ENCODE data around the gene BHLHE40. TPM values are rescaled to one million over a fixed set of nuclear protein-coding genes. Genes with fewer than 3 reads are reported as not detected.
A peak's percentile ranks its signal among the peaks of the same experiment; 100 is the strongest.

Gene BHLHE40
- polyA plus RNA-seq, 2 of the 4 experiments (the other 2 are of a cell fraction) = 102 to 160 TPM

DNA sequence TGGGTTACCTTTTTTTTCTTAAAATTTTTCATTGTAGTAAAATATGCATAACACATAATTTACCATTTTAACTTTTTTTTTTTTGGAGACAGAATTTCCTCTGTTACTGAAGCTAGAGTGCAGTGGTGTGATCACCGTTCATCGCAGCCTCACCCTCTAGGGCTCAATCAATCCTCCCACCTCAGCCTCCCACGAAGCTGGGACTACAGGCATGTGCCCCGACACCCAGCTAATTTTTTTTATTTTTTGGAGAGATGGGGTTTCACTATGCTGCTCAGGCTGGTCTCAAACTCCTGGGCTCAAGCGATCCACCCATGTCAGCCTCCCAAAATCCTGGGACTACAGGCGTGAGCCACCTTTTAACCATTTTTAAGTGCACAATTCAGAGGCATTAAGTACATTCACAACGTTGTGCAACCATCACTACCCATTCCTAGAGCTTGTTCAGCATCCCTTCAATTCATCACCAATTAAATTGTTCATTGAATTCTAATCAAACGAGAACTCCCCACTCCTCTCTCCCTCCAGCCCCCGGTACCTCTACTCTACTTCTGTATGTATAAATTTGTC, 44.6 kb downstream of the BHLHE40 start:
- WGBS (ENCODE audit: missing lambda C conversion rate) = 72% methylated on average over 9 of the region's 9 CpGs
- POLR2A ChIA-PET = interaction anchor here (0.7 to 7.5 kb wide), 6 partner anchors 11 to 312 kb away, joined by 3 to 367 read pairs (median 4); partner anchors contain the start of gene BHLHE40
- FAIRE-seq = no peak
- no peak for DNase-seq (ENCODE audit: low read depth in 1 of 2, low spot score in 1 of 2)
- TF ChIP-seq FOSB (CRISPR knock-in tag; IDR thresholded peaks at IDR 0.05) (no peak), CTCF (IDR thresholded peaks at IDR 0.05) (no peak), POLR2A (IDR thresholded peaks at IDR 0.05; ENCODE audit: low read length) (no peak), FOXS1 (CRISPR knock-in tag; IDR thresholded peaks at IDR 0.05) (no peak; the same call in 1 of the 2 replicates), ATOH8 (CRISPR knock-in tag; IDR thresholded peaks at IDR 0.05; ENCODE audit: low read depth) (0 out of 2 replicates have a peak, but pooled peaks have one; percentile 62), RFX5 (IDR thresholded peaks at IDR 0.05) (no peak), HDAC2 (IDR thresholded peaks at IDR 0.05) (no peak), HEYL (CRISPR knock-in tag; IDR thresholded peaks at IDR 0.05) (no peak), NPAS2 (CRISPR knock-in tag; IDR thresholded peaks at IDR 0.05; ENCODE audit: borderline replicate concordance) (no peak), CBX8 (IDR thresholded peaks at IDR 0.05) (no peak), RCOR1 (IDR thresholded peaks at IDR 0.05; ENCODE audit: low read depth, low read length) (no peak), FOSL2 (IDR thresholded peaks at IDR 0.05) (no peak), FOSL2 (CRISPR knock-in tag; IDR thresholded peaks at IDR 0.05) (no peak), CHD2 (IDR thresholded peaks at IDR 0.05; ENCODE audit: low read length, partially characterized antibody) (no peak), POLR2AphosphoS2 (conservative IDR thresholded peaks at IDR 0.05; ENCODE audit: low read length) (no peak), ZNF302 (CRISPR knock-in tag; IDR thresholded peaks at IDR 0.05) (no peak), ZC3H11A (IDR thresholded peaks at IDR 0.05) (no peak), EP300 (IDR thresholded peaks at IDR 0.05) (no peak), HOXB5 (CRISPR knock-in tag; IDR thresholded peaks at IDR 0.05) (peak; percentile 36; the same call in 1 of the 2 replicates), HOXB13 (CRISPR knock-in tag; IDR thresholded peaks at IDR 0.05; ENCODE audit: low read depth) (peak; percentile 58; the same call in 1 of the 2 replicates)
- TF ChIP-seq, protein P1, sequence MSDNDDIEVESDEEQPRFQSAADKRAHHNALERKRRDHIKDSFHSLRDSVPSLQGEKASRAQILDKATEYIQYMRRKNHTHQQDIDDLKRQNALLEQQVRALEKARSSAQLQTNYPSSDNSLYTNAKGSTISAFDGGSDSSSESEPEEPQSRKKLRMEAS (IDR thresholded peaks at IDR 0.05) = no peak
- H3K9me3 ChIP-seq = no peaks in the 10 kb centered on the region
- peak overlapping the region; percentile 94 to 98 for H3K27ac ChIP-seq
- H3K4me3 ChIP-seq = no peak overlapping the region
- no peak for ATAC-seq
- peak overlapping the region; percentile 61 for H3K4me2 ChIP-seq
- H3K4me1 ChIP-seq = peaks cover 75% of the 10 kb centered on the region
- CTCF ChIA-PET = interaction anchor here (0.6 to 15.9 kb wide), 11 partner anchors 11 to 427 kb away, joined by 3 to 445 read pairs (median 10); partner anchors contain the start of gene BHLHE40

GRCh38 chr3:5026046-5026362, 46.8 kb downstream of the BHLHE40 start:
- H3K27ac ChIP-seq = peak overlapping the region; percentile 94 to 98
- H3K4me3 ChIP-seq = peak overlapping the region; percentile 27
- no peak for DNase-seq (ENCODE audit: low read depth in 1 of 2, low spot score in 1 of 2)
- H3K9me3 ChIP-seq = no peaks in the 10 kb centered on the region
- CTCF ChIA-PET = interaction anchor here (0.6 to 15.9 kb wide), 36 partner anchors 9 to 370 kb away, joined by 3 to 445 read pairs (median 5); partner anchors contain the start of gene BHLHE40
- 40% methylated on average over 5 of the region's 5 CpGs for WGBS (ENCODE audit: missing lambda C conversion rate)
- no peak; a peak in 1 of 6 replicates for ATAC-seq
- peaks cover 54% of the 10 kb centered on the region for H3K4me1 ChIP-seq
- H3K4me2 ChIP-seq = peak overlapping the region; percentile 83
- POLR2A ChIA-PET = interaction anchor here (0.5 to 7.5 kb wide), 12 partner anchors 9 to 533 kb away, joined by 3 to 367 read pairs (median 4); partner anchors contain the start of genes BHLHE40 and ITPR1
- FAIRE-seq = no peak
- TF ChIP-seq HOXB5 (CRISPR knock-in tag; IDR thresholded peaks at IDR 0.05) = peak; percentile 78
- no peak for TF ChIP-seq ZC3H11A (IDR thresholded peaks at IDR 0.05)
- peak; percentile 78 for TF ChIP-seq HOXB13 (CRISPR knock-in tag; IDR thresholded peaks at IDR 0.05; ENCODE audit: low read depth)
- peak; percentile 97 for TF ChIP-seq EHF (CRISPR knock-in tag; IDR thresholded peaks at IDR 0.05)
- no peak for TF ChIP-seq JUN (IDR thresholded peaks at IDR 0.05)
- 0 out of 2 replicates have a peak, but pooled peaks have one; percentile 40 for TF ChIP-seq FOXS1 (CRISPR knock-in tag; IDR thresholded peaks at IDR 0.05)
- no peak for TF ChIP-seq JUNB (IDR thresholded peaks at IDR 0.05)
- peak; percentile 52; the same call in 1 of the 2 replicates for TF ChIP-seq HOXA7 (CRISPR knock-in tag; IDR thresholded peaks at IDR 0.05)
- TF ChIP-seq RAD21 (conservative IDR thresholded peaks at IDR 0.05 in 1 of 2, IDR thresholded peaks at IDR 0.05 in 1 of 2) = no peak
- peak; percentile 82; the same call in 1 of the 2 replicates for TF ChIP-seq TFCP2L1 (CRISPR knock-in tag; IDR thresholded peaks at IDR 0.05)
- TF ChIP-seq CBX2 (IDR thresholded peaks at IDR 0.05; ENCODE audit: borderline replicate concordance, low read depth) = no peak
- TF ChIP-seq RFX5 (IDR thresholded peaks at IDR 0.05) = no peak
- peak; percentile 47; the same call in 1 of the 2 replicates for TF ChIP-seq ATOH8 (CRISPR knock-in tag; IDR thresholded peaks at IDR 0.05; ENCODE audit: low read depth)
- peak; percentile 87 for TF ChIP-seq HEYL (CRISPR knock-in tag; IDR thresholded peaks at IDR 0.05)
- no peak for TF ChIP-seq RNF2 (IDR thresholded peaks at IDR 0.05; ENCODE audit: borderline replicate concordance, low read depth)
- 0 out of 2 replicates have a peak, but pooled peaks have one; percentile 33 for TF ChIP-seq TP53 (CRISPR knock-in tag; IDR thresholded peaks at IDR 0.05)
- peak; percentile 84; the same call in 1 of the 2 replicates for TF ChIP-seq ZSCAN20 (CRISPR knock-in tag; IDR thresholded peaks at IDR 0.05)
- TF ChIP-seq, protein P2, sequence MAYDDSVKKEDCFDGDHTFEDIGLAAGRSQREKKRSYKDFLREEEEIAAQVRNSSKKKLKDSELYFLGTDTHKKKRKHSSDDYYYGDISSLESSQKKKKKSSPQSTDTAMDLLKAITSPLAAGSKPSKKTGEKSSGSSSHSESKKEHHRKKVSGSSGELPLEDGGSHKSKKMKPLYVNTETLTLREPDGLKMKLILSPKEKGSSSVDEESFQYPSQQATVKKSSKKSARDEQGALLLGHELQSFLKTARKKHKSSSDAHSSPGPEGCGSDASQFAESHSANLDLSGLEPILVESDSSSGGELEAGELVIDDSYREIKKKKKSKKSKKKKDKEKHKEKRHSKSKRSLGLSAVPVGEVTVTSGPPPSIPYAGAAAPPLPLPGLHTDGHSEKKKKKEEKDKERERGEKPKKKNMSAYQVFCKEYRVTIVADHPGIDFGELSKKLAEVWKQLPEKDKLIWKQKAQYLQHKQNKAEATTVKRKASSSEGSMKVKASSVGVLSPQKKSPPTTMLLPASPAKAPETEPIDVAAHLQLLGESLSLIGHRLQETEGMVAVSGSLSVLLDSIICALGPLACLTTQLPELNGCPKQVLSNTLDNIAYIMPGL (CRISPR knock-in tag; IDR thresholded peaks at IDR 0.05; ENCODE audit: borderline replicate concordance) = no peak
- TF ChIP-seq KDM5A (IDR thresholded peaks at IDR 0.05) = no peak
